MCF 10A (cell line): ENCODE results near the gene WDR59. TPM values are rescaled to one million over a fixed set of nuclear protein-coding genes. Genes with fewer than 3 reads are reported as not detected.

Experiments
- BruUV-seq: library from RNA; stranded (reverse); fragments of 400-500 nt; replicated peaks from 2 replicates; lab custom pipeline; 2021; lab: Mats Ljungman, UMichigan
- CTCF ChIA-PET: fragments of 300-600 bp; sonication (Branson Sonifier 250); formaldehyde crosslinking; extraction: SDS; loops from one replicate; lab custom pipeline; 2021; ENCODE audit warnings: antibody characterized with exemption, inconsistent platforms; lab: Yijun Ruan, JAX
- POLR2A ChIA-PET: fragments of 300-600, 350-650 bp; sonication (Branson Sonifier 250); formaldehyde crosslinking; extraction: SDS; loops from one replicate; lab custom pipeline; 2020; ENCODE audit warnings: antibody characterized with exemption, inconsistent platforms; lab: Yijun Ruan, JAX
- DNase-seq: peaks from one replicate; pipeline ENCODE4 v3.0.0-alpha.2; 2018; ENCODE audit not compliant: unreplicated experiment
- H3K27ac Mint-ChIP-seq: one replicate; pipeline ENCODE4 v1.8.0; 2022; ENCODE audit warnings: mild to moderate bottlenecking, low read depth, mixed read lengths; ENCODE audit not compliant: unreplicated experiment
- H3K27me3 Mint-ChIP-seq: one replicate; pipeline ENCODE4 v1.8.0; 2022; ENCODE audit warnings: mixed read lengths; ENCODE audit not compliant: insufficient read depth, unreplicated experiment
- H3K36me3 Mint-ChIP-seq: one replicate; pipeline ENCODE4 v1.8.0; 2022; ENCODE audit warnings: mild to moderate bottlenecking, moderate library complexity, mixed read lengths; ENCODE audit not compliant: insufficient read depth, unreplicated experiment
- H3K4me1 Mint-ChIP-seq: one replicate; pipeline ENCODE4 v1.8.0; 2022; ENCODE audit warnings: mixed read lengths; ENCODE audit not compliant: insufficient read depth, unreplicated experiment
- H3K4me3 Mint-ChIP-seq: one replicate; pipeline ENCODE4 v1.8.0; 2022; ENCODE audit warnings: mild to moderate bottlenecking, moderate library complexity, mixed read lengths; ENCODE audit not compliant: unreplicated experiment
- H3K9me3 Mint-ChIP-seq: one replicate; pipeline ENCODE4 v1.8.0; 2022; ENCODE audit warnings: mixed read lengths; ENCODE audit not compliant: unreplicated experiment
- intact Hi-C: fragments of 100-400 bp; cut with micrococcal nuclease; formaldehyde crosslinking; loops from 2 replicates; pipeline ENCODE4 v1.14.1; 2022
- total RNA-seq: library from RNA; stranded (reverse); gene quantifications from 2 replicates; pipeline ENCODE4 v1.2.3, GENCODE V29; 2022
- TF ChIP-seq, protein P1 (sequence below): fragments of 200-600 bp; IDR thresholded peaks from one replicate; pipeline ENCODE4 v1.8.0; 2022; ENCODE audit warnings: antibody characterized with exemption, mild to moderate bottlenecking; ENCODE audit not compliant: unreplicated experiment

WDR59 gene
- total RNA-seq, 1 experiment from 2014 or later = 56.1 TPM

- Mint-ChIP-seq H3K9me3 (no peaks in the 10 kb centered on the region), H3K36me3 (no peaks in the 10 kb centered on the region), H3K27ac (no peak overlapping the region), H3K4me3 (no peak overlapping the region), H3K4me1 (peaks cover 19% of the 10 kb centered on the region), H3K27me3 (no peaks in the 10 kb centered on the region)
- TF ChIP-seq, protein P1, sequence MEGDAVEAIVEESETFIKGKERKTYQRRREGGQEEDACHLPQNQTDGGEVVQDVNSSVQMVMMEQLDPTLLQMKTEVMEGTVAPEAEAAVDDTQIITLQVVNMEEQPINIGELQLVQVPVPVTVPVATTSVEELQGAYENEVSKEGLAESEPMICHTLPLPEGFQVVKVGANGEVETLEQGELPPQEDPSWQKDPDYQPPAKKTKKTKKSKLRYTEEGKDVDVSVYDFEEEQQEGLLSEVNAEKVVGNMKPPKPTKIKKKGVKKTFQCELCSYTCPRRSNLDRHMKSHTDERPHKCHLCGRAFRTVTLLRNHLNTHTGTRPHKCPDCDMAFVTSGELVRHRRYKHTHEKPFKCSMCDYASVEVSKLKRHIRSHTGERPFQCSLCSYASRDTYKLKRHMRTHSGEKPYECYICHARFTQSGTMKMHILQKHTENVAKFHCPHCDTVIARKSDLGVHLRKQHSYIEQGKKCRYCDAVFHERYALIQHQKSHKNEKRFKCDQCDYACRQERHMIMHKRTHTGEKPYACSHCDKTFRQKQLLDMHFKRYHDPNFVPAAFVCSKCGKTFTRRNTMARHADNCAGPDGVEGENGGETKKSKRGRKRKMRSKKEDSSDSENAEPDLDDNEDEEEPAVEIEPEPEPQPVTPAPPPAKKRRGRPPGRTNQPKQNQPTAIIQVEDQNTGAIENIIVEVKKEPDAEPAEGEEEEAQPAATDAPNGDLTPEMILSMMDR = no peak
- ChIA-PET POLR2A (interaction anchor here (1.9 kb wide), 1 partner anchor 10 kb away, joined by 5 read pairs; no protein-coding TSS in a partner anchor), CTCF (interaction anchor here (8.6 kb wide), 1 partner anchor 108 kb away, joined by 51 read pairs; no protein-coding TSS in a partner anchor)
- no peak for DNase-seq
- BruUV-seq = no TSS peak
- intact Hi-C loops = no loop called here
Measured at GRCh38 chr16:75002474-75002873, 17.6 kb upstream of the WDR59 start.

- Mint-ChIP-seq H3K27ac (no peak overlapping the region), H3K36me3 (no peaks in the 10 kb centered on the region), H3K4me1 (peaks cover 19% of the 10 kb centered on the region), H3K9me3 (no peaks in the 10 kb centered on the region), H3K4me3 (peak overlapping the region; percentile 73), H3K27me3 (no peaks in the 10 kb centered on the region)
- POLR2A ChIA-PET = interaction anchor here (0.6 to 3.1 kb wide), 4 partner anchors 9 to 110 kb away, joined by 3 to 71 read pairs (median 10); no protein-coding TSS in a partner anchor
- TSS peak; percentile 18 for BruUV-seq
- no peak for DNase-seq
- CTCF ChIA-PET = interaction anchor here (8.6 to 9.3 kb wide), 2 partner anchors 110 kb away, joined by 51 to 199 read pairs; no protein-coding TSS in a partner anchor
- TF ChIP-seq, protein P1 = no peak
- intact Hi-C loops = no loop called here
Measured at GRCh38 chr16:75000481-75001081, 15.7 kb upstream of the WDR59 start.

DNA sequence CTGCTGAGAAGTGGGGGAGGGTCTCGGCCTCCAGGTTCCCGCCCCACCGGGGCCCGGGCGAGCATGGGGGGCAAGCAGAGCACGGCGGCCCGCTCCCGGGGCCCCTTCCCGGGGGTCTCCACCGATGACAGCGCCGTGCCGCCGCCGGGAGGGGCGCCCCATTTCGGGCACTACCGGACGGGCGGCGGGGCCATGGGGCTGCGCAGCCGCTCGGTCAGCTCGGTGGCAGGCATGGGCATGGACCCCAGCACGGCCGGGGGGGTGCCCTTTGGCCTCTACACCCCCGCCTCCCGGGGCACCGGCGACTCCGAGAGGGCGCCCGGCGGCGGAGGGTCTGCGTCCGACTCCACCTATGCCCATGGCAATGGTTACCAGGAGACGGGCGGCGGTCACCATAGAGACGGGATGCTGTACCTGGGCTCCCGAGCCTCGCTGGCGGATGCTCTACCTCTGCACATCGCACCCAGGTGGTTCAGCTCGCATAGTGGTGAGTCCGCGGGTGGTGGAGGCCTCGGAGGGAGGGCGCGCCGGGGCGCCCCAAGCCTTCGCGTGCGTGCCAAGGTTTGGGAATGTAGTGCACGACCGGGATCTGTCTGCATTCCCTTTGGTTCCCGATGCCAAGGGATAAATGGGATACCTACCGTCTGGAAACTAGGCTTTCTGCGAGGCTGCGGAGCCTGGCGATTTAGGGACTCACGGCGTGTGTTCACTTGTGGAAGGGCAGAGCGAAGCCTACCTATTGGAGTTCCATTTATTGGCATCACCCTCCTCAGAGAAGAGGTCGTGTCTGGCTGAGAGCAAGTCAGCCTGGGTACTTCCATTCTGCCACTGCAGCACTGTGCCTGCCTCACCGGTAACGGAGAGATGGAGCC is 14.9 kb upstream of the WDR59 start:
- no TSS peak for BruUV-seq

More for the DNA sequence above, 14.9 kb upstream of the WDR59 start:
- Mint-ChIP-seq H3K4me3 (peak overlapping the region; percentile 73), H3K27ac (no peak overlapping the region), H3K9me3 (no peaks in the 10 kb centered on the region), H3K27me3 (no peaks in the 10 kb centered on the region), H3K36me3 (no peaks in the 10 kb centered on the region), H3K4me1 (peaks cover 19% of the 10 kb centered on the region)
- POLR2A ChIA-PET = interaction anchor here (0.6 to 3.1 kb wide), 4 partner anchors 10 to 110 kb away, joined by 3 to 71 read pairs (median 10); no protein-coding TSS in a partner anchor
- CTCF ChIA-PET = interaction anchor here (0.7 to 9.3 kb wide), 7 partner anchors 12 to 116 kb away, joined by 3 to 199 read pairs (median 5); no protein-coding TSS in a partner anchor
- DNase-seq = no peak
- TF ChIP-seq, protein P1 = no peak
- intact Hi-C loops = loop anchor here (5.0 kb wide), 1 partner anchor 202 kb away; no protein-coding TSS in a partner anchor
